NAMALWA (cell line): Measurements from ENCODE around the gene DLX6.

ENCODE experiments used
- DNase-seq: peaks from one replicate; pipeline ENCODE4 v3.0.0-alpha.2; 2015; ENCODE audit warnings: low spot score

The DLX6 gene

GRCh38 chr7:97005183-97006054 lies at the start of gene DLX6:
Gene DLX6 (plus strand): TSS chr7:97005553. CDS start chr7:97005978, 425 bp downstream.
- no peak for DNase-seq

- no peak for DNase-seq
Measured at GRCh38 chr7:96959135-96959534, 46.2 kb upstream of the DLX6 start.

- DNase-seq, result no peak
Measured at GRCh38 chr7:96962221-96962885, 43.0 kb upstream of the DLX6 start.

- no peak for DNase-seq
Measured at GRCh38 chr7:96968981-96969380, 36.4 kb upstream of the DLX6 start.

- DNase-seq, result no peak
Measured at GRCh38 chr7:96970739-96971138, 34.6 kb upstream of the DLX6 start.

- DNase-seq, result no peak
Measured at GRCh38 chr7:96973986-96974385, 31.4 kb upstream of the DLX6 start.

GRCh38 chr7:96976106-96976505 lies 29.2 kb upstream of the DLX6 start:
- no peak for DNase-seq

GRCh38 chr7:96977445-96977844 lies 27.9 kb upstream of the DLX6 start:
- DNase-seq, result no peak

GRCh38 chr7:96979551-96980276 lies 25.6 kb upstream of the DLX6 start:
- no peak for DNase-seq

- DNase-seq, result no peak
Measured at GRCh38 chr7:96982586-96982985, 22.8 kb upstream of the DLX6 start.

GRCh38 chr7:96985992-96986391 lies 19.4 kb upstream of the DLX6 start:
- DNase-seq, result no peak

- DNase-seq, result no peak
Measured at GRCh38 chr7:96986901-96987300, 18.5 kb upstream of the DLX6 start.

GRCh38 chr7:96987719-96988118 lies 17.6 kb upstream of the DLX6 start:
- no peak for DNase-seq

GRCh38 chr7:96989241-96989858 lies 16.0 kb upstream of the DLX6 start:
- no peak for DNase-seq

GRCh38 chr7:96989859-96990317 lies 15.5 kb upstream of the DLX6 start:
- no peak for DNase-seq

- no peak for DNase-seq
Measured at GRCh38 chr7:96991546-96992191, 13.7 kb upstream of the DLX6 start.

- DNase-seq, result no peak
Measured at GRCh38 chr7:96992192-96993005, 13.0 kb upstream of the DLX6 start.

GRCh38 chr7:96993094-96993865 lies 12.1 kb upstream of the DLX6 start:
- no peak for DNase-seq

- no peak for DNase-seq
Measured at GRCh38 chr7:96993980-96994379, 11.4 kb upstream of the DLX6 start.
